OCI-LY7 (cell line): Measurements from ENCODE around the gene CCDC102A. TPM values are rescaled to one million over a fixed set of nuclear protein-coding genes. Genes with fewer than 3 reads are reported as not detected.

Experiments used
- BruUV-seq: library from RNA; stranded (reverse); fragments of 400-500 nt; replicated peaks from 2 replicates; lab custom pipeline; 2021; lab: Mats Ljungman, UMichigan
- CTCF ChIA-PET: fragments of 300-600 bp; sonication (Branson Sonifier 250); formaldehyde crosslinking; loops from one replicate; lab custom pipeline; 2022; ENCODE audit warnings: antibody characterized with exemption; ENCODE audit not compliant: unreplicated experiment; lab: Charles Lee
- POLR2A ChIA-PET: fragments of 300-600 bp; sonication (Branson Sonifier 250); formaldehyde crosslinking; loops from one replicate; lab custom pipeline; 2022; ENCODE audit warnings: antibody characterized with exemption; lab: Charles Lee
- DNase-seq: peaks from one replicate; pipeline ENCODE4 v3.0.0-alpha.2; 2015; ENCODE audit warnings: low spot score
- H2AFZ ChIP-seq: fragments of 200-600 bp; sonication (generic), shearing (Covaris generic); 2 replicates; pipeline ENCODE4 v1.6.1; 2014; ENCODE audit warnings: mild to moderate bottlenecking, antibody characterized with exemption, low read length, moderate library complexity
- H3K27ac ChIP-seq: fragments of 200-600 bp; sonication (generic); 2 replicates; pipeline ENCODE4 v1.5.1; 2014; ENCODE audit warnings: mixed run types, low read depth, mild to moderate bottlenecking, moderate library complexity, low read length, inconsistent platforms; ENCODE audit not compliant: poor library complexity, severe bottlenecking
- H3K36me3 ChIP-seq: fragments of 200-600 bp; sonication (generic); 2 replicates; pipeline ENCODE4 v1.6.1; 2014; ENCODE audit warnings: mild to moderate bottlenecking, antibody characterized with exemption, low read length, moderate library complexity, mixed read lengths; ENCODE audit not compliant: insufficient read depth
- H3K4me1 ChIP-seq: fragments of 200-600 bp; sonication (generic); 2 replicates; pipeline ENCODE4 v1.5.1; 2014; ENCODE audit warnings: mild to moderate bottlenecking, low read length; ENCODE audit not compliant: insufficient read depth, poor library complexity, severe bottlenecking
- H3K4me2 ChIP-seq: fragments of 200-600 bp; sonication (generic); 2 replicates; pipeline ENCODE4 v1.6.1; 2014; ENCODE audit warnings: mild to moderate bottlenecking, low read length
- H3K4me3 ChIP-seq: fragments of 200-600 bp; sonication (generic); 2 replicates; pipeline ENCODE4 v1.5.1; 2014; ENCODE audit warnings: mild to moderate bottlenecking, low read depth, low read length; ENCODE audit not compliant: poor library complexity, severe bottlenecking
- H3K79me2 ChIP-seq: fragments of 200-600 bp; sonication (generic); 2 replicates; pipeline ENCODE4 v1.6.1; 2016; ENCODE audit warnings: low read depth, mild to moderate bottlenecking, low read length, moderate library complexity, mixed read lengths; ENCODE audit not compliant: insufficient read depth
- H3K9me2 ChIP-seq: fragments of 200-600 bp; sonication (generic); 2 replicates; pipeline ENCODE4 v1.6.1; 2016; ENCODE audit warnings: mild to moderate bottlenecking, low read length, mixed read lengths; ENCODE audit not compliant: insufficient read depth
- H3K9me3 ChIP-seq: fragments of 200-600 bp; sonication (generic); 2 replicates; pipeline ENCODE4 v1.6.1; 2014; ENCODE audit warnings: mild to moderate bottlenecking, mixed run types, low read length, mixed read lengths
- H4K20me1 ChIP-seq: fragments of 200-600 bp; sonication (generic); 2 replicates; pipeline ENCODE4 v1.6.1; 2014; ENCODE audit warnings: mild to moderate bottlenecking, antibody characterized with exemption, low read length, moderate library complexity, mixed read lengths; ENCODE audit not compliant: insufficient read depth
- CTCF ChIP-seq: fragments of 200-600 bp; sonication (generic); conservative IDR thresholded peaks from 2 replicates; pipeline ENCODE4 v1.5.1; 2014; ENCODE audit warnings: mild to moderate bottlenecking, antibody characterized with exemption, low read length, moderate library complexity, mixed read lengths
- EZH2phosphoT487 ChIP-seq: fragments of 200-600 bp; sonication (generic); IDR thresholded peaks from 2 replicates; pipeline ENCODE4 v1.6.1; 2018; ENCODE audit warnings: low read depth, borderline replicate concordance, mild to moderate bottlenecking, mixed run types, antibody characterized with exemption, low read length, moderate library complexity, mixed read lengths
- intact Hi-C: fragments of 100-400 bp; cut with micrococcal nuclease; formaldehyde crosslinking; loops from one replicate; pipeline ENCODE4 v1.10.0; 2022; ENCODE audit not compliant: unreplicated experiment
- total RNA-seq, 2 experiments: library from RNA; depleted of rRNA in 1 of 2; stranded (reverse); fragments of >200 nt in 1 of 2; shearing (Covaris generic) in 1 of 2; gene quantifications; 2 replicates each; pipeline ENCODE4 v1.2.3, GENCODE V29; 2014 to 2022

The CCDC102A gene
- total RNA-seq, 2 experiments from 2014 or later, result 4.2 to 7.1 TPM

DNA sequence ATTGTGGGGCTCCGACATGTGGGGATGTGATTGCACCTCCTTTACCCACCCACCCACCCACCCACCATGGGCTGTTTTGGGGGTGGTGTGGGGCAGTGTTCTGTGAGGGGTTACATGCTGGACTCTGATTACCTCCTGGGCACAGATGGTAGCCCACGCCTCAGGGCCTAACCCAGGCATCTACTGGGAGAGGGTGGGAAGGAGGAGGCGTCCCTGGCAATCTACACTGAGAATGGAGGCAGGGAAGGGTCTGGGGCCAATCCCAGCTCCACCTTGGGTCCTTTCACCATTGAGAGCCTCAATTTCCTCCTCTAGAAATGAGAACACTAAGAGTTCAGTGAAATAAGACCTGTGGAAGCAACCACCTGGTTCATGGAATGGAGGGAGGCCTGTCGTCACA lies 38.3 kb downstream of the CCDC102A start:
- no peak overlapping the region for H2AFZ ChIP-seq
- ChIA-PET CTCF (no interaction called here), POLR2A (no interaction called here)
- H3K27ac ChIP-seq, result no peak overlapping the region
- no peak overlapping the region for H3K4me2 ChIP-seq
- no peaks in the 10 kb centered on the region for H3K79me2 ChIP-seq
- H3K4me1 ChIP-seq, result peaks cover 4% of the 10 kb centered on the region
- H3K9me2 ChIP-seq, result no peaks in the 10 kb centered on the region
- H3K36me3 ChIP-seq, result no peaks in the 10 kb centered on the region
- no peak overlapping the region for H3K4me3 ChIP-seq
- no peaks in the 10 kb centered on the region for H3K9me3 ChIP-seq
- no TSS peak for BruUV-seq
- no peak for TF ChIP-seq EZH2phosphoT487
- no peak for TF ChIP-seq CTCF
- intact Hi-C loops, result no loop called here
- DNase-seq, result no peak
- no peaks in the 10 kb centered on the region; the same call in 1 of the 2 replicates for H4K20me1 ChIP-seq

GRCh38 chr16:57497121-57497520 lies 39.2 kb downstream of the CCDC102A start:
- H3K4me2 ChIP-seq, result no peak overlapping the region
- no peak overlapping the region for H3K4me3 ChIP-seq
- DNase-seq, result no peak
- CTCF ChIA-PET, result no interaction called here
- POLR2A ChIA-PET, result interaction anchor here (0.7 kb wide), 1 partner anchor 101 kb away, joined by 3 read pairs; no protein-coding TSS in a partner anchor
- H3K9me3 ChIP-seq, result no peaks in the 10 kb centered on the region
- intact Hi-C loops, result no loop called here
- no peaks in the 10 kb centered on the region for H3K9me2 ChIP-seq
- no peaks in the 10 kb centered on the region for H3K79me2 ChIP-seq
- no peaks in the 10 kb centered on the region; the same call in 1 of the 2 replicates for H4K20me1 ChIP-seq
- H3K4me1 ChIP-seq, result peaks cover 4% of the 10 kb centered on the region
- no TSS peak for BruUV-seq
- H3K27ac ChIP-seq, result no peak overlapping the region
- no peak overlapping the region for H2AFZ ChIP-seq
- TF ChIP-seq CTCF (no peak), EZH2phosphoT487 (no peak)
- no peaks in the 10 kb centered on the region for H3K36me3 ChIP-seq

DNA sequence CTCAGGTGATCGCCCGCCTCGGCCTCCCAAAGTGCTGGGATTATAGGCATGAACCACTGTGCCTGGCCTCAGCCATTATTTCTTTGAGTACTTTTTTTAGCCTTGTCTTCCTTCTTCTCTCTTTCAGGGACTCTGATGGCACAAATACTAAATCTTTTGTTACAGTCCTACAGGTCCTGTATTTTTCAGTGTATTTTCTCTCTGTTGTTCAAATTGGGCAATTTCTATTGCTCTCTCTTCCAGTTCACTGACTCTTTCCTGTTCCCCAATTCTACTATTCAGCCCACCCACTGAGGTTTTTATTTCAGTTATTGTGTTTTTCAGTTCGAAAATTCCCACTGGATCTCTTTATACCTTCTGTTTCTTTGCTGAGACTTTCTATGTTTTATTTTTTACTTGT lies 42.6 kb downstream of the CCDC102A start:
- H3K4me3 ChIP-seq, result no peak overlapping the region
- BruUV-seq, result no TSS peak
- intact Hi-C loops, result no loop called here
- CTCF ChIA-PET, result no interaction called here
- no peaks in the 10 kb centered on the region for H4K20me1 ChIP-seq
- no peak overlapping the region for H3K4me2 ChIP-seq
- H3K9me3 ChIP-seq, result no peaks in the 10 kb centered on the region
- H3K36me3 ChIP-seq, result no peaks in the 10 kb centered on the region
- no peak for DNase-seq
- H3K9me2 ChIP-seq, result no peaks in the 10 kb centered on the region
- peaks cover 4% of the 10 kb centered on the region for H3K4me1 ChIP-seq
- POLR2A ChIA-PET, result no interaction called here
- no peak overlapping the region for H2AFZ ChIP-seq
- H3K27ac ChIP-seq, result no peak overlapping the region
- TF ChIP-seq CTCF, result no peak
- H3K79me2 ChIP-seq, result no peaks in the 10 kb centered on the region
